ENCODE results near the gene LDLRAD3. TPM values are rescaled to one million over a fixed set of nuclear protein-coding genes. Genes with fewer than 3 reads are reported as not detected.

Gene LDLRAD3
- total and polyA plus RNA-seq, 9 donors: 14.5 to 32.4 (median 17.2) TPM

DNA sequence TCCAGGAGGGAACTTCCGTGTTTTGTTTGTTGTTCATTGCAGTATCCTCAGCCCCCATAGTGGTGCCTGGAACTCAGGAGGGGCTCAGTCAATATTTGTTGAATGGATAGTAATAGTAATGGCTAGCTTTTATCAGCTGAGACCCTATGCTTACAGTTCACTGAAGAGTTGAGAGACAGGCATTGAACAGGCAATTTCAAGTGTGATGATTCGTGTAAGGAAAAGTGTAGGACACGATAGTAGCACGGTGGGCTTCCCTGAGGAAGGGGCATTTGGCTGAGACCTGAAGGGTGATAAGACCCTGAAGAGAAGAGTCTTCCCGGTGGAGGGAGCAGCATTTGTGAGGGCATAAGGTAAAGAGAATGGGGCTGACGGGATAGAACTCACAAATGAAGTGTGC lies 186.1 kb downstream of the LDLRAD3 start:
- no peaks in the 10 kb centered on the region for H3K9me3 ChIP-seq
- intact Hi-C loops (cut with DNase I): loop anchor here in 3 of 4 donors (2.0 to 10.0 kb wide), 6 partner anchors 137 to 515 kb away; partner anchors contain the start of gene FJX1 (in 2 of the 3)
- TF ChIP-seq POLR2A (IDR thresholded peaks at IDR 0.05) (no peak), CTCF (IDR thresholded peaks at IDR 0.05) (no peak), EP300 (IDR thresholded peaks at IDR 0.05) (no peak)
- H3K36me3 ChIP-seq: no peaks in the 10 kb centered on the region
- H3K4me1 ChIP-seq (ENCODE audit: insufficient read depth): no peaks in the 10 kb centered on the region
- H3K27me3 ChIP-seq: no peaks in the 10 kb centered on the region
- no peak for DNase-seq
- no peak overlapping the region for H3K27ac ChIP-seq
- H3K4me3 ChIP-seq: no peak overlapping the region
- 96 to 98% (median 96%) methylated on average over 6 of the region's 6 CpGs for WGBS, 3 donors

DNA sequence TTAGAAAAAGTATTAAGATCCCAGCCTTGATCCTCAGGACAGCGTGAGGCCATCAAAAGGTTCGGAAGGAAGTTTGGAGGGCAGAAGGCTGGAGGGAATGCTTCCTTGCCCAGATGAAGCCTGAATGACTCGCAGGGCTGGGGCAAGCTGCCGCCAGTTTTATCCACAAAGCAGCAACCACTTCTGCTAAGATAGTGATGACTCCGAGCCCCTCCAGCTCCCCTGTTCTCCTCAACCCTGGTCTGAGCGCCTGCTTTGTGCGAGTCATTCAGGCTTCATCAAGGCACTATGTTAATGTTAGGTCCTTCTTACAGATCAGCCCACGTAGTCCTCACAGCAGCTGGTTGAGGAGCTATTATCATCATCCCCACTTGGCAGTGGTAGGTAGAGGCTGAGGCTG lies 186.5 kb downstream of the LDLRAD3 start:
- no peaks in the 10 kb centered on the region for H3K9me3 ChIP-seq
- 93 to 94% (median 94%) methylated on average over 8 of the region's 8 CpGs for WGBS, 3 donors
- intact Hi-C loops (cut with DNase I): loop anchor here in 3 of 4 donors (2.0 to 10.0 kb wide), 5 partner anchors 137 to 516 kb away; partner anchors contain the start of gene FJX1 (in 2 of the 3)
- no peak overlapping the region for H3K4me3 ChIP-seq
- no peak for DNase-seq
- no peak overlapping the region for H3K27ac ChIP-seq
- no peaks in the 10 kb centered on the region for H3K36me3 ChIP-seq
- no peaks in the 10 kb centered on the region for H3K27me3 ChIP-seq
- no peaks in the 10 kb centered on the region for H3K4me1 ChIP-seq (ENCODE audit: insufficient read depth)
- TF ChIP-seq CTCF (IDR thresholded peaks at IDR 0.05): no peak
- no peak for TF ChIP-seq POLR2A (IDR thresholded peaks at IDR 0.05)
- no peak for TF ChIP-seq EP300 (IDR thresholded peaks at IDR 0.05)

DNA sequence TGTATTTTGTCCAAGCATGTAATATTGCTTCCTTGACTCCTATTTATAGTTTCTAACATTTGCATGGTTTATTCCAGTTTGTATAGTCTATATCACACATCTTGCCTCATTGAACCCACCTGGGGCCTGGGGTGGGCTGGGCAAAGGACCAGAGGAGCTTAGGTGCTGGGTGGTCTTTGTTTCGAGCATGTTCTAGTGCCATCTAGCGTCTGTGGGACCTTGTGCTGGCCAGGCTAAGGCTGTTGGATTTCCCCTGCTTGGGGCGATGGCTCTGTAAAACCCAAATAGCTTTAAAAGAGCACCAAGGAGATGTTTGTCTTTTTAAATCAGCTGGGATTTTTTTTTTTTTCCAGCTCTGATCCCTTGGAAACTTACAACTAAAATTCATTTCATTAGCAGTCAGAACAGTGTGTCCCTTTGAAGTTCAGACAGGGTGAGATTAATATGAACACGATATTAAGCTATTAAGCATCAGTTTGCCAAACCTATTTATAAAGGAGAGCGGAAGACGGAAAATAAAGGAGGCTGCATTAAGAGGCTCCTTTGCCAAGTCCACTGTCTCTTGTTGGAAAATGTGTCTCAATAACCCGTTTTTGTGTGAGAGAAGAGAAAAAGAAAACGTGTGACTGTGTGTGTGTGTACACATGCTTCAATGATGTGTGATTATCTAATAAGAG lies 188.0 kb downstream of the LDLRAD3 start:
- no peak overlapping the region for H3K27ac ChIP-seq

DNA sequence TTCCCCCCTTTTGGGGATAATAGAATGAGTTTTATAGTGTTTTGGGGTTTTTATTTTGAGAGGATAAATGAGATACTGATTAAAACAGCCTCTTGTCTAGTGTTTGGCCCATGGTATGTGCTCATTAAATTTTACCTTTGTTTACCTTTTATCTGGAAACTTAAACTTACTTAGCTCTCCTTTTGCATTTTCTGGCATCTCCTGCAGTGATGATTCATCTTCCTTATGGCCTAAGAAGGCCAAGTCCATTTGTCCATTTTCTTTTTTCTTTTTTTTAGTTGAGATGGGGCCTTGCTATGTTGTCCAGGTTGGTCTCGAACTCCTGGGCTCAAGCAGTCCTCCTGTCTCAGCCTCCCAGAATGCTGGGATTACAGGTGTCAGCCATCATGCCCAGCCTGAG lies 189.1 kb downstream of the LDLRAD3 start:
- intact Hi-C loops (cut with DNase I): loop anchor here in 3 of 4 donors (5.0 to 10.0 kb wide), 4 partner anchors 134 to 518 kb away; partner anchors contain the start of gene FJX1 (in 2 of the 3)
- H3K4me3 ChIP-seq: no peak overlapping the region
- TF ChIP-seq POLR2A (IDR thresholded peaks at IDR 0.05) (no peak), EP300 (IDR thresholded peaks at IDR 0.05) (no peak), CTCF (IDR thresholded peaks at IDR 0.05) (no peak)
- H3K27me3 ChIP-seq: no peaks in the 10 kb centered on the region
- no peaks in the 10 kb centered on the region for H3K4me1 ChIP-seq (ENCODE audit: insufficient read depth)
- H3K36me3 ChIP-seq: no peaks in the 10 kb centered on the region
- 88 to 100% (median 95%) methylated on average over 1 of the region's 1 CpG for WGBS, 3 donors
- H3K27ac ChIP-seq: no peak overlapping the region
- no peaks in the 10 kb centered on the region for H3K9me3 ChIP-seq
- no peak for DNase-seq

More for the DNA sequence above, 188.0 kb downstream of the LDLRAD3 start:
- H3K9me3 ChIP-seq: no peaks in the 10 kb centered on the region
- no peak for TF ChIP-seq EP300 (IDR thresholded peaks at IDR 0.05)
- TF ChIP-seq CTCF (IDR thresholded peaks at IDR 0.05): peak; percentile 44 to 75 (median 54)
- no peaks in the 10 kb centered on the region for H3K27me3 ChIP-seq
- H3K4me1 ChIP-seq (ENCODE audit: insufficient read depth): no peaks in the 10 kb centered on the region
- WGBS, 3 donors: 8 to 13% (median 10%) methylated on average over 8 of the region's 8 CpGs
- no peaks in the 10 kb centered on the region for H3K36me3 ChIP-seq
- intact Hi-C loops (cut with DNase I): loop anchor here in 3 of 4 donors (2.0 to 10.0 kb wide), 5 partner anchors 135 to 517 kb away; partner anchors contain the start of gene FJX1 (in 2 of the 3)
- no peak overlapping the region for H3K4me3 ChIP-seq
- DNase-seq: peak; percentile 63 to 76 (median 71)

Measured in ovary (tissue), 9 donors.